ENCODE results near the gene HSPA4.

HSPA4 gene

GRCh38 chr5:133150909-133151544, 99.2 kb downstream of the HSPA4 start:
- TF ChIP-seq CTCF (IDR thresholded peaks at IDR 0.05; ENCODE audit: low read depth, low read length, missing control alignments), result no peak
- in situ Hi-C loops (cut with HindIII; ENCODE audit: low sequenced_read_pairs), result no loop called here
- H3K4me3 ChIP-seq (ENCODE audit: low read depth, low read length), result no peak overlapping the region
- no peak for DNase-seq (ENCODE audit: low read depth)

- no peak for DNase-seq (ENCODE audit: low read depth)
- in situ Hi-C loops (cut with HindIII; ENCODE audit: low sequenced_read_pairs), result no loop called here
- TF ChIP-seq CTCF (IDR thresholded peaks at IDR 0.05; ENCODE audit: low read depth, low read length, missing control alignments), result no peak
- H3K4me3 ChIP-seq (ENCODE audit: low read depth, low read length), result no peak overlapping the region
These were observed 102.7 kb downstream of the HSPA4 start for GRCh38 chr5:133154274-133155075.

GRCh38 chr5:133155326-133155969, 103.6 kb downstream of the HSPA4 start:
- no peak overlapping the region for H3K4me3 ChIP-seq (ENCODE audit: low read depth, low read length)
- in situ Hi-C loops (cut with HindIII; ENCODE audit: low sequenced_read_pairs), result no loop called here
- TF ChIP-seq CTCF (IDR thresholded peaks at IDR 0.05; ENCODE audit: low read depth, low read length, missing control alignments), result no peak
- no peak for DNase-seq (ENCODE audit: low read depth)
